DOHH2 (cell line): ENCODE results near the gene ADGRL3.

Experiments
- EZH2phosphoT487 ChIP-seq: fragments of 200-600 bp; sonication (generic); IDR thresholded peaks from 2 replicates; pipeline ENCODE4 v1.6.1; 2017; ENCODE audit warnings: borderline replicate concordance, mild to moderate bottlenecking, antibody characterized with exemption, low read length, moderate library complexity, mixed read lengths
- TF ChIP-seq, protein P1 (sequence below): fragments of 200-600 bp; sonication (generic); IDR thresholded peaks from one replicate; pipeline ENCODE4 v1.5.1; 2014; ENCODE audit warnings: antibody characterized with exemption, mild to moderate bottlenecking, low read depth, low read length; ENCODE audit not compliant: poor library complexity, severe bottlenecking

DNA sequence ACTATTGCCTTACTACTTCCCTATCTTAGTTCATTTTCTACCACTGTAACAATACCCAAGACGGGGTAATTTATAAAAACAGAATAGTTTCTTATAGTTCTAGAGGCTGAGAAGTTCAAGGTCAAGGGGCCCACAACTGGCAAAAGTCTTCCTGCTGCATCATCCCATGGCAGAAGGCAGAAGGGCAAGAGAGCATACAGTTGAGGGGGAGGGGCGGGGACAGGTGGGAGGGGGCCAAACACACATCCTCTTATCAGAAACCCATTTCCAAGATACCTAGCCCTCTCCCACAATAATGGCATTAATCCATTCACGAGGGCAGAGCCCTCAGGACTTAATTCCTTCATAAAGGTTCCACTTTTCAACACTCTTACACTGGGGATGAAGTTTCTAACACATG, 690.2 kb downstream of the ADGRL3 start:
- no peak for TF ChIP-seq EZH2phosphoT487
- TF ChIP-seq, protein P1, sequence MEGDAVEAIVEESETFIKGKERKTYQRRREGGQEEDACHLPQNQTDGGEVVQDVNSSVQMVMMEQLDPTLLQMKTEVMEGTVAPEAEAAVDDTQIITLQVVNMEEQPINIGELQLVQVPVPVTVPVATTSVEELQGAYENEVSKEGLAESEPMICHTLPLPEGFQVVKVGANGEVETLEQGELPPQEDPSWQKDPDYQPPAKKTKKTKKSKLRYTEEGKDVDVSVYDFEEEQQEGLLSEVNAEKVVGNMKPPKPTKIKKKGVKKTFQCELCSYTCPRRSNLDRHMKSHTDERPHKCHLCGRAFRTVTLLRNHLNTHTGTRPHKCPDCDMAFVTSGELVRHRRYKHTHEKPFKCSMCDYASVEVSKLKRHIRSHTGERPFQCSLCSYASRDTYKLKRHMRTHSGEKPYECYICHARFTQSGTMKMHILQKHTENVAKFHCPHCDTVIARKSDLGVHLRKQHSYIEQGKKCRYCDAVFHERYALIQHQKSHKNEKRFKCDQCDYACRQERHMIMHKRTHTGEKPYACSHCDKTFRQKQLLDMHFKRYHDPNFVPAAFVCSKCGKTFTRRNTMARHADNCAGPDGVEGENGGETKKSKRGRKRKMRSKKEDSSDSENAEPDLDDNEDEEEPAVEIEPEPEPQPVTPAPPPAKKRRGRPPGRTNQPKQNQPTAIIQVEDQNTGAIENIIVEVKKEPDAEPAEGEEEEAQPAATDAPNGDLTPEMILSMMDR: no peak
